ENCODE results near the gene PMM1. TPM values are rescaled to one million over a fixed set of nuclear protein-coding genes. Genes with fewer than 3 reads are reported as not detected.

Gene PMM1
- total RNA-seq, 1 experiment from 2014 or later = 19.8 TPM

DNA sequence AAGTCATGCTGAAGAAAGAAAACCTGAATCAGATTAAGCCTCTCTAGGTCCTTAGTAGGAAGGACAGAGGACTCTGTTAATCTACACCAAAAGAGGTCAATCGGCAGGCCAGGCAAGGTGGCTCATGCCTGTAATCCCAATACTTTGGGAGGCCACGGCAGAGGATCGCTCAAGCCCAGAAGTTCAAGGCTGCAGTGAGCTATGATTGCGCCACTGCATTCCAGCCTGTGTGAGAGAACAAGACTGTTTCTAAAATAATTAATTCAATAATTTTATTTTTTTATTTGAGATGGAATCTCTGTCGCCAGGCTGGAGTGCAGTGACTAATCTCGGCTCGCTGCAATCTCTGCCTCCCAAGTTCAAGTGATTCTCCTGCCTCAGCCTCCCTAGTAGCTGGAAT lies 35.9 kb upstream of the PMM1 start:
- Histone ChIP-seq H3K79me1 (ENCODE audit: insufficient read depth, low read depth, low read length, poor library complexity, severe bottlenecking) (no peaks in the 10 kb centered on the region), H3K9ac (ENCODE audit: extremely low read depth, insufficient read length, low read length) (no peak overlapping the region), H2AFZ (ENCODE audit: low read length) (no peak overlapping the region), H4K91ac (ENCODE audit: insufficient read length, low read depth, low read length) (no peak overlapping the region), H3K23ac (ENCODE audit: insufficient read length, low read depth, low read length) (no peak overlapping the region), H3K9me3 (ENCODE audit: control insufficient read depth, low read depth, low read length) (no peaks in the 10 kb centered on the region), H4K8ac (replicated peaks; ENCODE audit: insufficient read length, low read depth, low read length) (no peak overlapping the region), H2BK5ac (ENCODE audit: insufficient read length, low read length) (no peak overlapping the region), H3K4me1 (ENCODE audit: insufficient read depth, low read length) (no peaks in the 10 kb centered on the region), H2BK15ac (ENCODE audit: low read depth, low read length) (no peak overlapping the region), H3K4me2 (ENCODE audit: insufficient read depth, insufficient read length, low read length) (no peak overlapping the region), H3K56ac (ENCODE audit: insufficient read length, low read depth, low read length) (no peak overlapping the region), H3K23me2 (ENCODE audit: insufficient read length, low read depth, low read length, poor library complexity, severe bottlenecking) (peaks cover 4% of the 10 kb centered on the region), H2AK5ac (ENCODE audit: insufficient read length, low read length) (no peak overlapping the region), H3K27me3 (ENCODE audit: insufficient read depth, low read length) (no peaks in the 10 kb centered on the region), H3K79me2 (ENCODE audit: insufficient read depth, low read length) (peaks cover 6% of the 10 kb centered on the region; the same call in 1 of the 2 replicates), H3K14ac (ENCODE audit: insufficient read depth, low read length) (no peak overlapping the region), H3K18ac (ENCODE audit: insufficient read length, low read depth, low read length) (no peak overlapping the region), H2BK20ac (ENCODE audit: low read depth, low read length, poor library complexity, severe bottlenecking) (no peak overlapping the region), H4K20me1 (ENCODE audit: control insufficient read depth, insufficient read depth, insufficient read length) (no peaks in the 10 kb centered on the region), H2BK120ac (ENCODE audit: low read depth, low read length, poor library complexity, severe bottlenecking) (no peak overlapping the region), H3T11ph (ENCODE audit: low read length) (no peak overlapping the region), H3K4ac (ENCODE audit: low read depth, low read length) (no peak overlapping the region), H2BK12ac (ENCODE audit: insufficient read length, low read depth, low read length) (no peak overlapping the region), H3K27ac (ENCODE audit: insufficient read length, low read depth, low read length) (no peak overlapping the region), H4K5ac (ENCODE audit: insufficient read length, low read depth, low read length) (no peak overlapping the region)
- TF ChIP-seq, protein P1, sequence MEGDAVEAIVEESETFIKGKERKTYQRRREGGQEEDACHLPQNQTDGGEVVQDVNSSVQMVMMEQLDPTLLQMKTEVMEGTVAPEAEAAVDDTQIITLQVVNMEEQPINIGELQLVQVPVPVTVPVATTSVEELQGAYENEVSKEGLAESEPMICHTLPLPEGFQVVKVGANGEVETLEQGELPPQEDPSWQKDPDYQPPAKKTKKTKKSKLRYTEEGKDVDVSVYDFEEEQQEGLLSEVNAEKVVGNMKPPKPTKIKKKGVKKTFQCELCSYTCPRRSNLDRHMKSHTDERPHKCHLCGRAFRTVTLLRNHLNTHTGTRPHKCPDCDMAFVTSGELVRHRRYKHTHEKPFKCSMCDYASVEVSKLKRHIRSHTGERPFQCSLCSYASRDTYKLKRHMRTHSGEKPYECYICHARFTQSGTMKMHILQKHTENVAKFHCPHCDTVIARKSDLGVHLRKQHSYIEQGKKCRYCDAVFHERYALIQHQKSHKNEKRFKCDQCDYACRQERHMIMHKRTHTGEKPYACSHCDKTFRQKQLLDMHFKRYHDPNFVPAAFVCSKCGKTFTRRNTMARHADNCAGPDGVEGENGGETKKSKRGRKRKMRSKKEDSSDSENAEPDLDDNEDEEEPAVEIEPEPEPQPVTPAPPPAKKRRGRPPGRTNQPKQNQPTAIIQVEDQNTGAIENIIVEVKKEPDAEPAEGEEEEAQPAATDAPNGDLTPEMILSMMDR (conservative IDR thresholded peaks at IDR 0.05) = no peak
- DNase-seq = no peak
- Mint-ChIP-seq H3K27ac (no peak overlapping the region), H3K9me3 (peaks cover 4 to 6% of the 10 kb centered on the region in 2 experiments; a peak in 3 of 5 replicates), H3K4me3 (no peak overlapping the region), H3K4me1 (peaks cover 7 to 9% of the 10 kb centered on the region in 2 experiments; a peak in 3 of 4 replicates), H3K27me3 (ENCODE audit: low read depth) (no peaks in the 10 kb centered on the region), H3K36me3 (ENCODE audit: insufficient read depth in 1 of 3, low read depth in 3 of 3) (peaks cover 63 to 80% (median 77%) of the 10 kb centered on the region in 3 experiments)
- no CpG with 5 or more reads among the region's 7 CpGs for WGBS (ENCODE audit: extremely low coverage, insufficient read length, low lambda C conversion rate)
